DMS114 treated with DMSO at 0.1 percent for 48 hours (cell line): ENCODE measurements around the gene ELAPOR1.
"Not testable (repeated sequence)": the region's sequence is repeated elsewhere in the genome, so short reads cannot be mapped to it uniquely, and the experiment has no call there.

ENCODE experiments used
- DNase-seq: peaks from one replicate; lab custom pipeline; 2025; ENCODE audit not compliant: unreplicated experiment; lab: John Stamatoyannopoulos, UW

The ELAPOR1 gene

GRCh38 chr1:109136766-109137165 is 22.9 kb downstream of the ELAPOR1 start:
- DNase-seq = no peak

- DNase-seq = no peak
Measured at GRCh38 chr1:109137958-109138357, 24.0 kb downstream of the ELAPOR1 start.

- no peak for DNase-seq
Measured at GRCh38 chr1:109138358-109138757, 24.4 kb downstream of the ELAPOR1 start.

GRCh38 chr1:109140392-109140791 is 26.5 kb downstream of the ELAPOR1 start:
- no peak for DNase-seq

GRCh38 chr1:109142260-109142659 is 28.3 kb downstream of the ELAPOR1 start:
- no peak for DNase-seq

GRCh38 chr1:109142725-109143124 is 28.8 kb downstream of the ELAPOR1 start:
- DNase-seq = not testable (repeated sequence)

GRCh38 chr1:109148987-109149561 is 35.2 kb downstream of the ELAPOR1 start:
- DNase-seq = no peak

GRCh38 chr1:109149874-109150601 is 36.1 kb downstream of the ELAPOR1 start:
- DNase-seq = no peak

- DNase-seq = no peak
Measured at GRCh38 chr1:109151146-109151990, 37.5 kb downstream of the ELAPOR1 start.

GRCh38 chr1:109152196-109152595 is 38.3 kb downstream of the ELAPOR1 start:
- DNase-seq = no peak

GRCh38 chr1:109156916-109157385 is 43.0 kb downstream of the ELAPOR1 start:
- no peak for DNase-seq

- no peak for DNase-seq
Measured at GRCh38 chr1:109158433-109158832, 44.5 kb downstream of the ELAPOR1 start.

GRCh38 chr1:109159326-109159725 is 45.4 kb downstream of the ELAPOR1 start:
- no peak for DNase-seq

GRCh38 chr1:109160071-109160840 is 46.3 kb downstream of the ELAPOR1 start:
- DNase-seq = no peak

- DNase-seq = no peak
Measured at GRCh38 chr1:109161858-109162606, 48.1 kb downstream of the ELAPOR1 start.

GRCh38 chr1:109162626-109163025 is 48.7 kb downstream of the ELAPOR1 start:
- no peak for DNase-seq

- DNase-seq = no peak
Measured at GRCh38 chr1:109163551-109163950, 49.6 kb downstream of the ELAPOR1 start.
